VCaP (cell line): ENCODE measurements around the gene DKK3.

Experiments
- H3K27ac ChIP-seq: fragments of 450-650 bp; 2 replicates; pipeline ENCODE4 v1.5.1; 2017
- CTCF ChIP-seq: fragments of 450-650 bp; conservative IDR thresholded peaks from 2 replicates; pipeline ENCODE4 v1.5.1; 2017; ENCODE audit warnings: mild to moderate bottlenecking, moderate library complexity

Gene DKK3

GRCh38 chr11:11929920-11930319, 78.5 kb downstream of the DKK3 start:
- TF ChIP-seq CTCF, result no peak
- no peak overlapping the region for H3K27ac ChIP-seq

- H3K27ac ChIP-seq, result no peak overlapping the region
- no peak for TF ChIP-seq CTCF
These were observed 84.6 kb downstream of the DKK3 start for GRCh38 chr11:11923828-11924227.

- TF ChIP-seq CTCF, result no peak
- H3K27ac ChIP-seq, result no peak overlapping the region
These were observed 91.4 kb downstream of the DKK3 start for GRCh38 chr11:11916981-11917399.

GRCh38 chr11:11915625-11916024, 92.8 kb downstream of the DKK3 start:
- no peak for TF ChIP-seq CTCF
- H3K27ac ChIP-seq, result no peak overlapping the region

- no peak for TF ChIP-seq CTCF
- no peak overlapping the region for H3K27ac ChIP-seq
These were observed 95.0 kb downstream of the DKK3 start for GRCh38 chr11:11913395-11913794.
